H1 (cell line): Measurements from ENCODE around the gene SLC22A25. TPM values are rescaled to one million over a fixed set of nuclear protein-coding genes. Genes with fewer than 3 reads are reported as not detected.

ENCODE experiments used
- CREB1 ChIP-seq: IDR thresholded peaks from 2 replicates; pipeline ENCODE4 v1.6.1; 2012; ENCODE audit warnings: inconsistent platforms
- EP300 ChIP-seq, 2 experiments: IDR thresholded peaks; 1 replicate in 1 of 2; 2 replicates in 1 of 2; pipeline ENCODE4 v1.6.1; 2011 to 2012; ENCODE audit warnings: low read depth in 2 of 2, low read length in 2 of 2, mild to moderate bottlenecking in 2 of 2, borderline replicate concordance in 1 of 2, inconsistent platforms in 1 of 2, moderate library complexity in 1 of 2
- HDAC2 ChIP-seq, 2 experiments: fragments of 300-600 bp in 1 of 2; sonication (generic) in 1 of 2; IDR thresholded peaks; 2 replicates each; pipeline ENCODE4 v1.6.1; 2011 to 2012; ENCODE audit warnings: low read depth in 2 of 2, low read length in 2 of 2, mild to moderate bottlenecking in 2 of 2, moderate library complexity in 2 of 2, borderline replicate concordance in 1 of 2, inconsistent platforms in 1 of 2
- HDAC6 ChIP-seq: IDR thresholded peaks from one replicate; pipeline ENCODE4 v1.7.1; 2012; ENCODE audit warnings: low read depth, mild to moderate bottlenecking, inconsistent platforms, low read length, moderate library complexity
- SP2 ChIP-seq: IDR thresholded peaks from 2 replicates; pipeline ENCODE4 v1.6.1; 2012; ENCODE audit warnings: mild to moderate bottlenecking, low read length, inconsistent platforms
- SUZ12 ChIP-seq: fragments of 200-600 bp; sonication (generic); IDR thresholded peaks from 2 replicates; pipeline ENCODE4 v1.6.1; 2012; ENCODE audit warnings: mild to moderate bottlenecking, inconsistent platforms, low read length, moderate library complexity, mixed read lengths
- TAF1 ChIP-seq: IDR thresholded peaks from 2 replicates; pipeline ENCODE4 v1.6.1; 2011; ENCODE audit warnings: mild to moderate bottlenecking, low read depth, low read length
- polyA plus RNA-seq, 7 experiments: library from polyadenylated mRNA; depleted of rRNA in 3 of 7; stranded (reverse) in 5 of 7; unstranded in 2 of 7; fragments of >200 nt in 5 of 7; fragments of 200-250 nt in 2 of 7; gene quantifications; 1 replicate in 5 of 7; 2 replicates in 1 of 7; 4 replicates in 1 of 7; pipeline versions ENCODE4 v1.2.1 to v1.2.3, GENCODE V29; 2011 to 2013; ENCODE audit warnings: missing spikeins in 2 of 7, mixed read lengths in 2 of 7
- total RNA-seq: library from RNA; stranded (reverse); fragmentation: NEBNext Ultra II Directional; extraction: Animal tissue kit (Norgen Biotek cat#: 25700); gene quantifications from 2 replicates; pipeline ENCODE4 v1.2.1, GENCODE V29; 2021

The SLC22A25 gene
- total and polyA plus RNA-seq, 2 of the 8 experiments (the other 6 are each of a cell fraction or from before 2014, with no cell fraction given): not detected

DNA sequence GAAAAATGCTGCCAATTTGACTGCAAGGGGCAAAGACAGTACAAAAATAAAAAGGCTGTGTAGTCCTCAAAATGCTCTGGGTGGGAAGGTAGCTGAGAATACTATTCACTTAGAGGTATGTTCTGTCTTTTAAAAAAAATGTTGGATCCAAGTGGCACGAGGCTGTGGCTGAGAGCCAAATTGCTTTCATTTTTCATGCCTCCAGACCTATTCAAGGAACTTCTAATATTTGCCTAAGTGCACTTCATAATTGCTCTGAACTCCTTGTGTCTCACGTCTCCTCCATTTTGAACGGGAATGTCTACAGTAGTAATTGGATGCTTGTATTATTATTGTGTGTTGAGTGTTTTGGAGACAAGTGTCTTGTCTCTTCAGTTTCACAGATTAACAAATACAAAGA, 19.1 kb upstream of the SLC22A25 start (continued):
- TF ChIP-seq TAF1 (no peak), SUZ12 (no peak), CREB1 (no peak), EP300 (IDR thresholded peaks at IDR 0.05; ENCODE audit: borderline replicate concordance in 1 of 2, low read depth in 2 of 2, low read length in 2 of 2) (no peak), HDAC6 (no peak), SP2 (no peak), HDAC2 (IDR thresholded peaks at IDR 0.05; ENCODE audit: borderline replicate concordance in 1 of 2, low read depth in 2 of 2, low read length in 2 of 2) (no peak)
